GM21576 (cell line): ENCODE data around the gene SOSTDC1.

Source experiments
- ATAC-seq: cut with Tn5 transposase; IDR thresholded peaks from one replicate; pipeline ENCODE4 v1.9.1; 2021; ENCODE audit warnings: mild to moderate bottlenecking, moderate library complexity; ENCODE audit not compliant: unreplicated experiment

Gene SOSTDC1

DNA sequence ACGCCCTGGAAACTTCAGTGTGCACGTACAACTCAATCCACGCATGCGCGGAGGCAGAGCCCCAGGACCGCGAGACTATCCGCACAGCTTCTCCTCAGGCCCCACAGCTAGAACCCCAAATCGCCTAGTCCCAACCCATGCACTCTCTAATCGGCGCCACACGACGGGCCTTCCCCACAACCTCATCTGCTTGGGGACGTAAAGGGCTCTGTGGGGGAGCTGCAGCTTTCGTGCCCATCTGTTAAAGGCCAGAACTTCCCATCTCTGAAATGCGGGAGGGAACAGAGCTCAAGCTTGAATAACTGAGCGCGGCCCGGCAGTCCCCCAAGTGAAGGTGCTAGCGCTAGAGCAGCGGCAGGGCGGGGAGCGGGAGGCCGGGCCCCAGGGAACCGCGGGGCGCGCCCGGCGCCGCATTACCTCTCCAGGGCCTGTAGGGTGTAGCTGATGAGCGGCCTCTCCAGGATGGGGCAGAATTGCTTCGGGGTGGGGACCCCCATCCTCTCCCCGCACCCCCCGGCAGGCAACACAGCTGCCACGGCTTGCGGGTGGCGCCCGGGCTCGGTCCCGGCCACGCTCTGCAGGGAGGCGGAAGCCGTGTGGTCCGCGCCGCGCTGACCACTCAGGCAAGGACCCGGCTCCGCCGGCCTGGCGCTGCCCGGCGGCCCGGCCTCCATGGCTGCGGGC is 44.7 kb downstream of the SOSTDC1 start:
- ATAC-seq, result peak; percentile 86

DNA sequence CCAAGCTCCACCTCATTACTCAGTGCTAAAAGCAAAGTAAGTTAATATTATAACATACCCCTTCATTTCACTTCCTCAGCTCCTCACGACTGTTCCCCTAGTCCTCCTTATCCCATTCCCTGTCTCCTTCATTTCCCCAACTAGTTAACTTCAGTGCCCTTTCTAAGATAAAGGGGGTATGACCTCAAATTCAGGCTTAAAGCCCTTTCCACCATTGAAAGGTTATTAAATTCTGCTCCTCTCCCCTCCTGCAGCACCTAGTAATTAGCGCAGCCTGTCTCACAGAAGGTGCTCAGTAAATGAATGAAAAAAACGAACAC is 45.2 kb downstream of the SOSTDC1 start:
- ATAC-seq, result no peak

DNA sequence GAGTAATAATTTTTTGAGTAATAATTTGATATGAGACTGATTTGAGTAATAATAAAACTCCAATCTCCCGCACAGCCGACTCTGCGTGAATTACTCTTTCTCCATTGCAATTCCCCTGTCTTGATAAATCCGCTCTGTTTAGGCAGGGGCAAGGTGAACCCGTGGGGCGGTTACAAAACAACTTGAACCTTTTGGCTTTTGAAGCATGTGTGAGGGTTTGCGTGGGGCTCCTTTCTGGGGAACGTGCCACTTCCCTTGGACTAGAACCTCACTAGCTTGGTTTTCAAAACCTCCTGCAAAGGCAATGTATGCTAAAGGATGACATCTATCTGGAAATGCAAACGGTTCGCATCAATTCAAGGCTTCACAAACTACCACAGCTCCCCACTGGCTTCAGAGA is 45.7 kb downstream of the SOSTDC1 start:
- ATAC-seq, result no peak

DNA sequence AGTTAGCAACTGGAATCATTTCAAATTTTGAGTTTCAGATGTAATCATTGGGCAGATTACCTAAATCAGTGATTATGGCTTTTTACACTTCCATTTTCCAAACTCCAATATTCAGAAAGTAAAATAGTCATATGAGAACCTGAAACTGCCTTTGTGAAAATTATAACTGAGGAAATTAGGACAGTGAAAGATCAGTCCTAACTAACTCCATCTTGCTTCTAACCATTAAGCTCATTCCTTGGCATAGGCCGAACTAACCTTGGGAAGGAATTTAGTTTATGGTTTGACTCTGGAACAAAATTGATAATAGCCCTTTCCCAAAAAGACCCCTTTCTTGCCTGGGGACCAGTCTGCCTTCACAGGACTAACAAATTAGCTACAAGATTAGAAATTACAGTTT is 46.4 kb downstream of the SOSTDC1 start:
- no peak for ATAC-seq

DNA sequence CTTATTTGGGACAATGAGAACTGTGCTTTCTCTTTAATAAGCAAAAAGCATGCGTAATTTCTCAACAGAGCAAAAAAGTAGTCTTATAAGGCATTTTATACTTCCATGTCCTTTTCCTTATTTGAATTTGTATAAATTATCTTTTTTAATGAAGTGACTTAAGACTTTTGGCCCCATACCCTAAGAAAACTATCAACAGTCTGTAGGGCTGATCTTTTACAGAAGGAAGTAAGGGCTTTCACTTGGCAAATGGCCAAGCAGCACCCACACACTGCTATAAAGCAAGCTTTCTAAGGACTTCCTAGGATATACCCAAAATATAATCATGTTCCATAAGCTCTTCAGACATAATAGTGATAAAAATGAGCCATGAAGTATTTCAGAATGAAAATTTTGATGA is 47.6 kb downstream of the SOSTDC1 start:
- ATAC-seq, result no peak

DNA sequence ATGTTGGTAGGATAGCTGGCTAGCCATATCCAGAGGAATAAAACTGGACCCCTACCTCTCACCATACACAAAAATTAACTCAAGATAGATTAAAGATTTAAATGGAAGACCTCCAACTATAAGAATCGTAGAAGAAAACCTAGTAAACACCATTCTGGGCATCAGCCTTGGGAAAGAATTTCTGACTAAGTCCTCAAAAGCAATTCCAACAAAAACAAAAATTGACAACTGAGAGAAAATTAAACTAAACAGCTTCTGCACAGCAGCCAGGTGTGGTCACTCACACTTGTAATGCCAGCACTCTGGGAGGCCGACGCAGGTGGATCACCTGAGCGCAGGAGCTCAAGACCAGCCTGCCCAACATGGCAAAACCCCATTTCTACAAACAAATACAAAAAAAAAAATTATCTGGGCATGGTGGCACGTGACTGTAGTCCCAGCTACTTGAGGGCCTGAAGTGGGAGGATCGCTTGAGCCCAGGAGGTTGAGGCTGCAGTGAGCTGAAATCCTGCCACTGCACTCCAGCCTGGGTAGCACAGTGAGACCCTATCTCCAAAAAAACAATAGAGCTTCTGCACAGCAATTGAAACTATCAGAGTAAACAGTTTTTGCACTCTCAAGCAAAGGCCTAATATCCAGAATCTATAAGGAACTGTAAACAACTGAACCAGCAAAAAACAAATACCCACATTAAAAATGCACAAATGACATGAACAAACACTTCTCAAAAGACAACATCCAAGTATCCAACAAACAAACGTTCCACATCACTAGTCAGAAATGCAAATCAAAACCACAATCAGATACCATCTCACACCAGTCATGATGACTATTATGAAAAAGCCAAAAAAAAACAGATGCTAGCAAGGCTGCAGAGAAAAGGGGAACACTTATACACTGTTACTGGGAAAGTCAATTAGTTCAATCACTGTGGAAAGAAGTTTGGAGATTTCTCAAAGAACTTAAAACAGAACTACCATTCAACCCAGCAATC is 49.0 kb downstream of the SOSTDC1 start:
- ATAC-seq, result no peak

DNA sequence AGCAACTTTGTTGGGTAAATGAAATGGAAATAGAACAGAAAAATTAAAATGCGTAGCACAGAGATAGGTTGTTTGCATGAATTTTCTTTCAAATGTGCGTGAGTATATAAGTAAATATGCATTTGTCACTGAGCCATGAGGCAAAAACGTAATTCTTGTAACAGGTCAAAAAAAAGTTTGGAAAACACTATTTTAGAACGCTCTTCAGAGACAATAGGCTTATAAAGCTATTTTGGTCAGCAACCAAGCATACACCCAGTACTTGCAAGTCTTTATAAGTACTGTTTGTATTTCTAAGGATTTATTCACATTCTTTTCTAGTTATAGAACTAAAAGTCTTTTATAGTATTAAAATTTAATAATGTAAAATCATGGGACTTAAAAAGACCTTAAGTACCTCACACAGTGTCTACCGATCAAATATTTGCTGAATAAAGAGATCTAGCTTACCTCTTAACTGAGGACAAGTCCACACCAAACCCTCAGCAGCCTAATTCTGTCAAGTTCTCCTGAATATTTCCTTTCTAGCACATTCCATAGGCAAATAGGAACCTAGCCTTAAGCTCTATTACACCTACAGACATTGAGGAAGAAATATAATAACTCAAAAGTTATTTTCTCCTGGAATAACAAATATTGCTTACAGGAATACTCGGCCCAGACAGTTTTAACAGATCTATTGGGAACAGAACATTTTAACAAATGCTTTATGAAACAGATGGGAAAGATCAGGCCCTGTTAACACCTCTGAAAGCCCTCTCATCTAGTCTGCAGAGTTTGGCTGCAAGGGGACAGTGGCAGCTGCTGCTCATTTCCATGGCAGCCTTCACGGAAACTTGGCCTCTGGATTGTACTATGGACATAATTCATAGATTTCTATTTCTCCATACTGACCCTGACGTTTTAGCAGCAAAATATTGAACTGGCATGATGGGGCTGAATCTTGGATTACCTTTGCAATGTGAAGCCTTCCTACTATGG is 53.0 kb downstream of the SOSTDC1 start:
- no peak for ATAC-seq
